HFF-Myc (cell line): ENCODE measurements around the gene SPCS1.

Experiments used
- DNase-seq: peaks from one replicate; pipeline ENCODE4 v3.0.0-alpha.2; 2011; ENCODE audit warnings: low read depth; ENCODE audit errors: extremely low read depth
- H3K4me3 ChIP-seq: replicated peaks from 2 replicates; pipeline ENCODE4 v1.5.1; 2011; ENCODE audit warnings: low read depth, mild to moderate bottlenecking, control low read depth, low read length
- TF ChIP-seq, protein P1 (sequence below): IDR thresholded peaks from 2 replicates; pipeline ENCODE4 v1.5.1; 2012; ENCODE audit warnings: mild to moderate bottlenecking, low read depth, low read length, control low read depth; ENCODE audit errors: missing control alignments

SPCS1 gene

GRCh38 chr3:52730681-52731080, 24.8 kb downstream of the SPCS1 start:
- TF ChIP-seq, protein P1, sequence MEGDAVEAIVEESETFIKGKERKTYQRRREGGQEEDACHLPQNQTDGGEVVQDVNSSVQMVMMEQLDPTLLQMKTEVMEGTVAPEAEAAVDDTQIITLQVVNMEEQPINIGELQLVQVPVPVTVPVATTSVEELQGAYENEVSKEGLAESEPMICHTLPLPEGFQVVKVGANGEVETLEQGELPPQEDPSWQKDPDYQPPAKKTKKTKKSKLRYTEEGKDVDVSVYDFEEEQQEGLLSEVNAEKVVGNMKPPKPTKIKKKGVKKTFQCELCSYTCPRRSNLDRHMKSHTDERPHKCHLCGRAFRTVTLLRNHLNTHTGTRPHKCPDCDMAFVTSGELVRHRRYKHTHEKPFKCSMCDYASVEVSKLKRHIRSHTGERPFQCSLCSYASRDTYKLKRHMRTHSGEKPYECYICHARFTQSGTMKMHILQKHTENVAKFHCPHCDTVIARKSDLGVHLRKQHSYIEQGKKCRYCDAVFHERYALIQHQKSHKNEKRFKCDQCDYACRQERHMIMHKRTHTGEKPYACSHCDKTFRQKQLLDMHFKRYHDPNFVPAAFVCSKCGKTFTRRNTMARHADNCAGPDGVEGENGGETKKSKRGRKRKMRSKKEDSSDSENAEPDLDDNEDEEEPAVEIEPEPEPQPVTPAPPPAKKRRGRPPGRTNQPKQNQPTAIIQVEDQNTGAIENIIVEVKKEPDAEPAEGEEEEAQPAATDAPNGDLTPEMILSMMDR: no peak
- no peak overlapping the region for H3K4me3 ChIP-seq
- no peak for DNase-seq

GRCh38 chr3:52731590-52731989, 25.7 kb downstream of the SPCS1 start:
- TF ChIP-seq, protein P1: no peak
- H3K4me3 ChIP-seq: no peak overlapping the region
- DNase-seq: no peak

GRCh38 chr3:52733256-52733891, 27.5 kb downstream of the SPCS1 start:
- no peak overlapping the region for H3K4me3 ChIP-seq
- TF ChIP-seq, protein P1: no peak
- no peak for DNase-seq

DNA sequence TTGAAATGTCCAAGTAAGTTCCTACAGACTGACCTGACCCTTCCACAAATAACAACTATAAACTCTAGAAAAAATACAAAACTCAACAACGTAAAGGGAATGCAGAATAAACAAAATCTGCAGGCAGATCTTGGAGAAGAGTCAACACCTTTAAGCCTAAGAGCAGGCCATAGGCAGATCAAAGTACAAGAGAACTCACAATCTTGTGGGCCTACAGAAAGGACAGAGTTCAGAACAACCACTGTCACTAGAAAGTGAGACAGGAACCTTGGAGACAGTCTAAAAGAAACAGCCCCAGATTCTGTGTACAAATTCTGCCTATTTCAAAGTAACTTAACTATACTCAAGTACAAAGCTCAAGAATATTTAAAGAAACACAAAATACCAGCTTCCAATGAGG, 33.8 kb downstream of the SPCS1 start:
- TF ChIP-seq, protein P1: no peak
- no peak overlapping the region for H3K4me3 ChIP-seq
- no peak for DNase-seq

DNA sequence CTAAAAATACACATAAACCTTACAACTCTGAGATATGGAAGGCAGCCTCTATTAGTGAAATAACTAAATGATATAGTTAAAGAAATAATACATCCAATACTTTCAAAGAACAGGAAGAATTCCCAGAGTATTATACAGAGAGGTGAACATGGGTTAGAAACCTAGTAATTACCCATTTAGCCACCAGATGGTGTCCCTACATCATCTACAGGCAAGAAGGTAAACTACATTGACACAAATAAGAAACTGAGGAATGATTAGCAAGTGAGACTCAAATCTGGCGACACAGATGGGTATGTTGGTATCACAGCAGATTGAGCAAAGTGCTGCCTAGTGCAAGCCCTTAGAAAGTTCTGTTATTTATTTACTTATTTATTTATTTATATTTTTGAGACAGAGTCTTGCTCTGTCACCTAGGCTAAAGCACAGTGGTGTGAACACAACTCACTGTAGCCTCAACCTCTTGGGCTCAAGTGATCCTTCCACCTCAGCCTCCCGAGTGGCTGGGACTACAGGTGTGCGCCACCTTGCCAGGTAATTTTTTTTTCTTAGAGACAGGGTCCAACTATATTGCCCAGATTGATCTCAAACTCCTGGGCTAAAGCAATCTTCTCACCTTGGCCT, 36.6 kb downstream of the SPCS1 start:
- no peak overlapping the region for H3K4me3 ChIP-seq
- no peak for DNase-seq
- TF ChIP-seq, protein P1: peak; percentile 39

GRCh38 chr3:52743152-52743551, 37.2 kb downstream of the SPCS1 start:
- TF ChIP-seq, protein P1: no peak
- DNase-seq: no peak
- H3K4me3 ChIP-seq: no peak overlapping the region

DNA sequence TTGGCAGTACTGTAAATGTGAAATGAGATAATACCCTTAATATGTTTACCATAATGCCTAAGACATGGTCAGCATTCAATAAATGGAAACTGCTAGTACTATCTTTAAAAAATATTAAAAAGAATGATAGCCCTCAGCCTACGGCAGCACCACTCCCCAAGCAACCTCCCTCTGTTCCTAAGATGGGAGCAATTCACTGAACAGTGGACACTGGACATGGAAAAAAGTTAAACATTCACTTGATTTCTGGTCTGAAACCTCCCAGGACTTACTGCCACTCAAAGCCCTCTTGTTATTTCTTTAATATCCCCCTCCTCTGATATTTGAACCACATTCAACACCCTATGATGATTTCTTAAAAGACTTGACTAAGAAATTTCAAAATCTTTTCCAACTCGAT, 37.8 kb downstream of the SPCS1 start:
- H3K4me3 ChIP-seq: no peak overlapping the region
- no peak for DNase-seq
- TF ChIP-seq, protein P1: no peak
